ENCODE data around the gene ALG9.

ALG9 gene

DNA sequence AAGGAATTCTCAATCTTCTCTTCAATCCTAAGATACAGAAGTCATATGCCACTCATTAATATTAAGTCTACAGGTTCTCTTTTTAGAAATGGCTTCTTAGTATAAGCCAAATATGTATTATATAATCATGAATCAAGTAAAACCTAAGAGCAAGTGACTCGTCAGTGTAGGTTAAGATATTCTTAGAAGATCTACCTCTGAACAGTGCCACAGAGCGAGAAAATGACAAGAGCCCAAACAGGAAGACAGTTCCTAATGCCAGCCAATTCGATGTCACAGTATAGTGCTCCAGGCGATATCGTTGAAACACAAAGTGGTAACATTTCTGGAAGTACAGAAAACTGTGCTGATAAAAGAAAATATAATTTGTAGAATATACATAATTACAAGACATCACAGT lies 33.3 kb downstream of the ALG9 start:
- DNase-seq, result no peak
- intact Hi-C loops (cut with DNase I), result no loop called here

DNA sequence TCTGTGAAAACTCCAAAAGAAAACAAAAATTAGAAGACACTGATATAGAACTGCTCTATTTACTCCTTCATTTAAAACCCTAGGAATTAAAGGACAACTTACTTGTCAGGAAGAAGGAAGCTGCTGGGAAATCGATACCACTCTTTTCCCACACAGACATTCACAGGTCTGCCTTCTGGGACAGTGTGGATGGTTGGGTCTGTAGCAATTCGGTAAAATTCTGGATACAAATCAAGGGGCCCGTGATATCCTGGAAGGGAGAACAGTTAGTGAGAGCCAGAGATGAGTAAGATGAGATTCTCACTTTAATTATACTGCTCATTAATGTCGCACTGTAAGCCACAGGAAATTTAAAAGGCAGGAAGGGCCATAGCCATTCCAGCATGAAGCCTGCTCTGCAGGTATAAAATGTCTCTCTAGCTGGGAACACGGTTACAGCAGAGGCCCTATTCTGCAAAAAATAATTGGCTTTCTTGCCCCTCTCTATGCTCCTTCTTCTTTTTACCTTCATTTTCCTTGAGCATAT lies 34.0 kb downstream of the ALG9 start:
- no peak for DNase-seq
- intact Hi-C loops (cut with DNase I), result no loop called here

DNA sequence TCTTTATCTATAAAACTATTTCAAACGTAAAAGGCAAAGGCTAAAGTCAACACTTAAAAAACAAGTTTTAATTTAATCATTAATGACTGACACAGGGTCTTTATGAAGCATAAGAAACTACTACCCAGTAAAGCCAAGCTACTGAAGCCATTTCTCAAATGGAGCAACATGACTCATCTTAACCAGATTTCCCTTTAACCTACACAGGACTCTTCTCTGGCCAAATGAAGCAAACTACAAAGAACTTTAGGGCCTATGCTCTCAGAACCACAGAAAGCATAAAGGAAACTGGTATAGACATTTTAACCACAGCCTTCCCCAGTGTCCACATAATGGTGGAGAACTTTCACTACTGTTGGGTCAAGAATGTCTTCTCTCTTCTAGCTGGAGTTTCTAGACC lies 34.7 kb downstream of the ALG9 start:
- DNase-seq, result no peak
- intact Hi-C loops (cut with DNase I), result no loop called here

DNA sequence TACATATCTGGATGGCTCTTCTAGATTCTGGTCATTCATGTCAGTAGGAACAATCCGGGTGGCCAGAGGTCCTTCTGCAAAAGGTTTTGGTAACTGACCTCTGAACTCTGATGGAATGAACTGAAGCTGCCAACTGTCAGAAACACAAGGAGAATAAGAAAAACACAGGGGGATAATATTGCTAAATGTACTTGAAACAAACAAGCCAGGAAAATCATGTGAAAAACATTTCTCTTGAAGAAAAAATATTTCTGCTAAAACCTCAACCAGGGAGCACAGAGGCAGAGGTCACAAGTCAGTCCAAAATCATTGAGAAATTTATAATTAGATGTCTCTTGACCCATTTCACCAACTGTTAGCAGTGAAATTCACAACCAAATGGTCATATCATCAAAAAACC lies 35.2 kb downstream of the ALG9 start:
- intact Hi-C loops (cut with DNase I), result no loop called here
- no peak for DNase-seq

DNA sequence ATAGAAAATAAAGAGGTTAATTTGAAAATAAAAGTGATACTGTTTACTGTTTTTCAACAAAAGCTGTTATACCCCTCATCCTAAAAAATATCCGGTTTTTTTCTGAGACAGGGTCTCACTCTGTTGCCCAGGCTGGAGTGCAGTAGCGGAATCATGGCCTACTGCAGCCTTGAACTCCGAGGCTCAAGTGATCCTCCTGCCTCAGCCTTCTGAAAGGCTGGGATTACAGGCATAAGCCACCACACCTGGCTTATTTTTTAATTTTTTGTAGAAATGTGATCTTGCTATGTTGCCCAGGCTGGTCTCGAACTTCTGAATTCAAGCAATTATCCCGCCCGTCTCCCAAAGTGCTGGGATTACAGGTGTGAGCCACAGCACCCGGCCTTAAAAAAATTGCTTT lies 35.7 kb downstream of the ALG9 start:
- intact Hi-C loops (cut with DNase I), result no loop called here
- DNase-seq, result no peak

DNA sequence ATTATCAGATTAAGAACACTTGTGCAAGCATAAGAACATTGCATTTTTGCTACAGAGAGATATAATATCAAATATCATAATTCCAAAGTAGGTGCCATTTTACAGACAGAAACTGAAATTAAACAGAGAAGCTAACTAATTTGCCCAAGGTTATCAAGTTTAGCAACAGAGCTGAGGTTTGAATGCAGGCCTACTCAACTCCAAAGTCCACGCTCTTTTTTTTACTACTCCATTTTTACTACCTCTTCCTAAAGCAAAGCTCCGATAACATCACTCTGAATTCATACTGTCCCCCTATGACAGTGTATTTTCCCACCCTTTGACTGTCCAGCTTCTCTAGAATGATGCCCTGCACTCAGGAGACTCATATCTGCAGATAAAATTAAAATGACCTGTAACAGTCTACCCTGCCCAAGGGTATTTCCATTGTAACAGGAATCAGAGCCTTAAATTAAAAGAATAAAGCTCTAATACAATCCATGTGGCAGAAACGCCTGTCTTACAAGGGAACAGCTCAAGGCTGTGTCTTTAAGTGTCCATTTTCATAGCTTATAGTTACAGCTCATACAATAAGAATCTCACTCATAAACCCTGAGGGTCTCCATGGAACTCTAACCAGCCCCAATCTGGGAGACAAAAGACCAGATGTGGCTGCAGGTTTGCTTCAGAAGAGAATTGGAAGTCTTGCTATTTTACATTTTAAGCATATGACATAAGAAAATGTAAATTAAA lies 36.8 kb downstream of the ALG9 start:
- intact Hi-C loops (cut with DNase I), result no loop called here
- no peak for DNase-seq

DNA sequence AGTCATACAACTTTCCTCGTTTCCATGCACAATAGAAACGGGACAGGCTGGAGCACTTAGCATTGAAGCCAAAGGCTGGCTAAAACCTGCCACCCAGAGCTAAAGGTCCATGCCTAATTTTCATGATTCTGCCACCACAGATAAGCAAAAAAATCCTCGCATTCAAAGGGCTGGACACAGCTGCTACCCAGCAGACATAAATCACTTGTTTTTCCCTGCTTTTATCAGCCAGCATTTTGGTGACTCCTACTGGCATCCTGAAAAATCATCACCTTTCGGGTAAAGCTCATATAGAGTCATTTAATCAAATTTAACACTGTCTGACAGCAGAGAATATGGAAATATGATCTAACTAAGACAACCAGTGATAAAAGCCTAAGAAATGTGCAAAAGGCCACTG lies 37.9 kb downstream of the ALG9 start:
- intact Hi-C loops (cut with DNase I), result no loop called here
- no peak for DNase-seq

DNA sequence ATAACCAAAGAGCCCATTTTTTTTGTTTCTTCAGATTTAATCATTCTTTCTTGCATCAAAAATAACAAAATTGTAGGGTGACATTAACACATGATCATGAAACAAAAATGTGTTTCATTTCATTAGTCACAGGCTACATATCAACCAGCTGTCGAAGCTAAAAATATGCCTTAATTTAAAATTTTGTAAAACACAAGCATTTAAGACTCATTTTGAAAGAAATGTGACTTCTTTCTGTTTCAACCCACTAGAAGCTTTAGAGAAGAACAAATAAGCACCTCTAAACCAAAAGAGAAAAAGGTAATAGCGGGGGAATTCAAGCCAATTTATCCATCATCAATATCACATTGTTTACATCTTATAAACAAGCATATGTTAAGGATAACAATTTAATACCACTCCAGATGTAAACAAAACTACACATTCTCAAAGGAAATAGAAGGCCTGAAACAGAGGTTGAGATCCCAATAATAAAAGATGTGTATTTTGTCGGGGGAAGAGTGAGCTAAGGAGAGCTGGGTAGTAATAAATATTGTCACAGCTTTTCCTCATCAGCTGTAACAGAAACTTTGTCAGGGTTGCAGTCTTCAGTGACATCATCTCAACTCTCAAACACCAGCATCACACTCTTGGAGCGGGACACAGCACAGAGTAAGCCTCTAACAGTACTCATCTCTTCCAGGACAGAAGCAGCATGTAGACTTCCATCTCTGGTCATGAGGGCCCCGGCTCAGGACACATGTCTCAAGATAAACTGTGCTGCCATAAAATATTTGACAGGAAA lies 42.0 kb downstream of the ALG9 start:
- intact Hi-C loops (cut with DNase I), result no loop called here

DNA sequence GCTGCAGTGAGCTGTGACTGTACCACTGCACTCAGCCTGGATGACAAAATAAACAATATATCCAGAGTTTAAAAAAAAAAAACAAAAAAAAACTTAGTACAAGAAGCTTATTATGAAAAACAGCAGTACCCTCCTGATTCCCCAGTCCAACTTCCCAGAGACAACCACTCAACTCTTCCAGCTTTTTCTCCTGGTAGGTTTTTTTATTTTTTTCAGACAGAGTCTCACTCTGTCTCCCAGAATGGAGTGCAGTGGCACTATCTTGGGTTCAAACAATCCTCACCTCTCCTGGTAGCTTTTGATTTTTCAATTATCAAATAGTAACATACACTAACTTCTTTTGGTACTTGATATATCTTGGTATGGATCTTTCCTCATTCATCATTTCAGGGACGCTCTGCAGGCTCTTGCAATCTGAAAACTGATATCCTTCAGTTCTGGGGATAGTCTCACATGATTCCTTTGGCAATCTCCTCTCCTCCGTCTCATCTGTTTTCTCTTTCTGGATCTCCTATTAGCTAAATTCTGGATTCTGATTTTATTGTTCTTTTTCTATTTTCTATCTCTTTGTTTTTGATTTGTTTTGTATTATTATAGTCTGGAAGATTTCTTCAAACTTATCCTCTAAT lies 44.9 kb downstream of the ALG9 start:
- intact Hi-C loops (cut with DNase I), result no loop called here
- DNase-seq, result no peak

More for the DNA sequence above, 42.0 kb downstream of the ALG9 start:
- no peak for DNase-seq

DNA sequence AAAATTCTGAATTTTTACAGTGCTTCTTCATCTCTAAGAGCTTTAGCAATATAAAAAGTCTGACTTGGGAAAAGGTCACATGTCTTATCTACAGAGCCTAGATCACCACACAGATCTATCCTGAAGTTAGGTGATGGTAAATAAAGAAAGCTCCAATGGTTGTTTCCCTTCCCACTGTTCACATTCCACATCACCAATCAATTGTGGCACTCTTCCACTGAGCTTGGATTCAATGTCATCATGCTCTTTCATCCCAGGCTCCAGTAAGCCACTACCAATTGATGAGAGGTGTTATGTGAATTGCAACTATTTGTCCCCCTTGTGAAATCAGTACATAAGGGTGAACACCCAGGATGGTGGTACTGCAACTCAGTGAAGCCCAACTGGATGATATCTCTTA lies 47.8 kb downstream of the ALG9 start:
- DNase-seq, result no peak
- intact Hi-C loops (cut with DNase I), result no loop called here

DNA sequence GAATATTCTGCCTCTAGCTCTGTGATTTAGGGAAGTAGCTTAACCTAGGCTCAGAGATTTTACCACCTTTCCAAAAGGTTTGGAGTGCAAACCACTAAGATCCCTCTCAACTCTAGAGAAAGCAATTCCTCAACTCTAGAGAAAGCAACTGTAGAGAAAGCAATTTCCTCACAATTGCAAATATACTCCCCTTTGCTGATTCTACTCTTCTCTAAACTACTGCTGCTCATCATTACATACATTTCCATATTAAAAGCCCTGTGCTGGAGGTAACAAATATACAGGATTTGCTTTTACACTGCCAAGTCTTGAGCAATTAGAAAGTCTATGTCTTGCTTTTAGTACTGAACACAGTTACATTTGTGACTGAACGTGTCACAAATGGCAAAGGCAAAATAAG lies 48.2 kb downstream of the ALG9 start:
- intact Hi-C loops (cut with DNase I), result no loop called here

DNA sequence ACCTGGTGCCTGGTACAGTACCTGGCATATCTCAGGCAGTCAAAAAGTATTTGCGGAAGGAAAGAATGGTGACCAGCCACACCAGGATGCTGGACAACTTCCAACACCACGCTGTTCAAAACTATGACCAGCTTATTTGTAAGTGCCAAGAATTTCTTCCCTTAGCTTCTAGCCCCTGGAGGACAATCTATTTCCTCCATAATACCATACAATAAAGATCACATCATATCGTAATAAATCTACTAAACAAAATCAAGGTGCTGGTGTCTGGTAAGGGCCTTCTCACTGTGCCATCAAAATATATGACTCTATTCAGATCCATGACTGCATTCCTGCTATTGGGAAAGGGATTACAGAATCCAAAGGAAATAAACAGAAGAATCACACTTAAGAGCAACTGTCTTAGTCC lies 51.5 kb downstream of the ALG9 start:
- no peak for DNase-seq
- intact Hi-C loops (cut with DNase I), result no loop called here

More for the DNA sequence above, 48.2 kb downstream of the ALG9 start:
- DNase-seq, result no peak

DNA sequence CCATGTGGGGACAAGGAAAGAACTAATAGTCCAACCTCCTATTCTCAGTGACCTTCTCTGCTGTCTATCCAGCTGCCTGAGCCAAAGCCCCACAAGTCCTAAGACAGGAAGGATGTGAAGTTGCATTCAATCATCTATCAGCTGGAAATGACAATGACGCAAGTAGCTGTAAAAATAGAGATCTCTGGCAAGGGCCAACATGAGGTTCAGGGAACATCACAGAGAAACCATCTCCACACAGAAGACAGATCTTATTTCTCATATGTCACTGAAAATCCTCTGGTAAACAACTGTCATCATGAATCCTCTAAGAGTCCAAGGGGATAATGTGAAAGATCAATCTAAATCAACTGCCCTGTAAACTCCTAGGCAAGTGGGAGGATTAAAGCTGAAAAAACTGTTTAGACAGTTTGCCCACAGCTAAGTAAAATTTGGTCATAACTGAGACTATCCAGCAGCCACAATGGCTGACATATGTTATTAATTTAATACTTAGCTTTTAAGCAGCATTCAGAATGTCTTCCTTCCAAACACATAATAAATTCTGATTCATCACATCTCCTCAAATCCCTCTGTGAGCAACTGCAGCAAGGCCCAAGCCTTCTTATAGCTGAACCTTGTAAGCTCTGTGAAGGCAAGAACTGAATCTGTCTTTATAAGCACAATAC lies 52.1 kb downstream of the ALG9 start:
- no peak for DNase-seq
- intact Hi-C loops (cut with DNase I), result no loop called here

DNA sequence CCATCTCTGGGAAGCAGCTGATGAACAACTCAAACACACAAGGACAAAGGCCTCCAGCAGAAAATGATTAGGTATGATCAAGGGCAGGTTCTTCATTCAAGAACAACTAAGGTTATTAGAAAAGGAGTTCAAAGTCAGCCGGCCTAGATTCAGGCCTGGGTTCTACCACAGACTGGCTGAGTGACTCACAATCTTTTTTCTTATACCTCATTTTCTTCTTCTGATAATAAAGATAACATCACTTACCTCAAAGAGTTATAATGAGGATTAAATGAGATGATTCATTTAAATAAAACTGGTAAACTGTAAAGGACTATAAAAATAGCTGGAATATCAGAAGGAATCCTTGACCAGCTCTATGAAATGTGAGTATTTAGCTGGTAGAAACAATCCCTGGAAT lies 55.9 kb downstream of the ALG9 start:
- no peak for DNase-seq
- intact Hi-C loops (cut with DNase I), result no loop called here

DNA sequence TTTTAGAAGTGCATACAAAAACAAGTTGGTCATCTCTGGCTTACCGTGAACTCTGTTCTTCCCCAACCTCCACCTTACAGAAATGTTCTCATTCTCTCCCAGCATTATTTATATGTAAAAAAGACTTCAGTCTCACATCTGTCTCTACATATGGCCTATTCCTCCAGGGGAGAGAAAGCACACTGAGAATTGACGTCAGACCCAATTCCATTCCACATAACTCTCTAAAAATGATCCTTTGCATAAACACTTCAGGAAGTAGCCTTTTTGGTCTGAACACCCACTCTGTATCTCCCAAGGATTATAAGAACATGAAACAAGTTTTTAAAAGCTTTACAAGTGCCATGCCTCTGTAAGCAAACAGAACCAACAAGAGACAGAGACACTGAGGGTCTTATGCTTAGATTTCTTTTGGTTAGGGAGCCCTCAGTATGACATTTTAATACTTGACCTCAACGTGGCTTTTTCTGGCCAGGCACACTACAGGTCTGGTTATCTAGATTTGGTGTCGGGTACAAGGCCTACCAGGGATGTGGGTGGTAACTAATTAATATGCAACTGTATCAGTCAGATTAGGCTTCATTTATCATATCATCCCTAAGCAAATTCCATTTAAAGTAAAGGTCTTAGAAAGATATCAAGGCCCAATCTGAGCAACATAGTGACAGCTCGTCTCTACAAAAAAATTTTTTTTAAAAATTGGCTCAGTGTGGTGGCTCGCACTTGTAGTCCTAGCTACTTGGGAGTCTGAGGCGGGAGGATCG lies 56.6 kb downstream of the ALG9 start:
- DNase-seq, result no peak
- intact Hi-C loops (cut with DNase I), result no loop called here

DNA sequence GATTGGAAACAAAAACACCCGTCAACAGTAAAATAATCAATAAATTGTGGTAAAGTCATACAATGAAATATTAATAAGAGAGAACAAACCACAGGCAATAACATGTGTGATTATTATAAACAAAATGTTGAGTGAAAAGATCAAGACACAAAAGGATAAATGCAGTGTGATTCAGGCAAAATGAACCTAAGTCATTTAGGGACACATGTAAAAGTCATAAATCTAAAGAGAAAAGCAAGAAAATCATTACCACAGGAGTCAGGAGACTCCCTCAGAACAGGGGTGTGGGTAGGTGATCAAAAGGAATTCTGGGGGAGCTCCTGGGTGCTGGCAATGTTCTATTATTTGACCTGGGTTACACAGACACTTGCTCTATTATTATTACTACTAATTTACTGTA lies 57.3 kb downstream of the ALG9 start:
- intact Hi-C loops (cut with DNase I), result no loop called here
- DNase-seq, result no peak

DNA sequence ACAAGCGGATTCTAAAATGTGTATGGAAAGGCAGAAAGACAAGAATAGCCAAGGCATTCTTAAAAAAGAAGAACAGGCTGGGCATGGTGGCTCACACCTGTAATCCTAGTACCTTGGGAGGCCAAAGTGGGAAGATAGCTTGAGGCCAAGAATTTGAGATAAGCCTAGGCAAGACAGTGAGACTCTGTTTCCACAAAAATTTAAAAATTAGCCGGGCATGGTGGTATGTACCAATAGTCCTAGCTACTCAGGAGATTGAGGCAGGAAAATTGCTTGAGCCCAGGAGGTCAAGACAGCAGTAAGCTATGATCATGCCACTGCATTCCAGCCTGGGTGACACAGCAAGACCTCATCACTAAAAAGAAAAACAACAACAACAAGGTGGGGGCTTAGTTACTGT lies 59.2 kb downstream of the ALG9 start:
- DNase-seq, result no peak
- intact Hi-C loops (cut with DNase I), result no loop called here

DNA sequence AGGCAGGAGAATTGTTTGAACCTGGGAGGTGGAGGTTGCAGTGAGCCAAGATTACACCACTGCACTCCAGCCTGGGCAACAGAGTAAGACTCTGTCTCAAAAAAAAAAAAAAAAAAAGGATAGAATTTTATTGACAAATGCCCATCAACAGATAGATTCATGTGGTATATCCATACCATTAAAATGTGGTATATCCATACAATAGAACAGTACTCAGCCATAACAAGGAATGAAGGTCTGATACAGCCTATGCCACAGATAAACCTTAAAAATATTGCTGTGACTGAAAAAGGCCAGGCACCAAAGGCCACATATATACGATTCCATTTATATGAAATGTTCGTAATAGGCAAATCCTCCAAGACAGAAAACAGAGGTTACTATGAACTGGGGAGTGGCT lies 59.9 kb downstream of the ALG9 start:
- DNase-seq, result no peak
- intact Hi-C loops (cut with DNase I), result no loop called here

DNA sequence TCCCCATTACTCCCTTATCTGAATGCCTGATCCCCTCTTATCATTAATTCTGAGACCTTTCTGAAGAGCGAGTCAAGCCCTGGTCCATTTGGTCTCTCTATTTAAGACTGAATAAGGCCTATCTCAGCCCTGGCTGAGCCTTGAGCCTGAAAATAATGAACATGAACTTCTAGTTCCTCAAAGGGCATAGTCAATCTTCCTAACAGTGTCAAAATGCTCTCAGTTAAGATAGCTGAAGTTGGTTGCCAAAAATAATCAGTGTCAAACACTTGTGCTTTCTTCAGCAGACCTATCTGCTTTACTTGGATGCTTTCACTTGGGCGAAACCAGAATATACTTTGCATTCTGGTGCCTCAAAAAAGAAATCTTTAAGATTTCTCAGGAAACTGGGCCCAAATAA lies 62.5 kb downstream of the ALG9 start:
- no peak for DNase-seq
- intact Hi-C loops (cut with DNase I), result no loop called here

DNA sequence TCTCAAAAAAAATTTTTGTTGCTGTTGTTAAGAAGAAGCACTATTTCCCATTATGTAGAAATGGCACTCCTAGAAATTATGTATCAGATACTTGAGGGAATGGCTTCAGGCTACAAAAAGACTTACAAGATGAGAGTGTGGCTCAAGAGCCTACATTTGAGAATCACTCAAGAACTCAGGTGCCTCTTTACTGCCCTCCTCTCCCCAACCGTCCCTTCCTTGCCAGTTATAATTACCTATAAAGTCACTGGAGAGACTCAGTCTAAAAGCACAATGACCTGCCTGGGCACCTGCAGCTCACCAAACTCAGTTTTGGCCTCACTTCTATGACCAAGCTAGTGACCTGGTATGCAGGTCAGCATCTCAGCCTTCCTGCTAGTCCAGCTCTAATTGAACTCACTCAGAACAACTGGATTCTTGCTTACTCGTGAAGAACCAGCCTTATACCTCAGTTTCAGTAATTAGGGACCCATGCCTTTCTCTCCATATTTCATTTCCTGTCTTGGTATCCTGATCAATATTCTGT lies 63.3 kb downstream of the ALG9 start:
- no peak for DNase-seq
- intact Hi-C loops (cut with DNase I), result no loop called here

Data from posterior cingulate gyrus (tissue), 11 donors.